HCT116 (cell line): Measurements from ENCODE around the gene SEMA4C. TPM values are rescaled to one million over a fixed set of nuclear protein-coding genes. Genes with fewer than 3 reads are reported as not detected.

Source experiments
- ATAC-seq: fragments of 200-7000 bp; cut with Tn5 transposase; 2 replicates; pipeline ENCODE4 v1.9.1; 2020; ENCODE audit warnings: mild to moderate bottlenecking, moderate library complexity
- BruUV-seq: library from RNA; stranded (reverse); fragments of 400-500 nt; replicated peaks from 2 replicates; lab custom pipeline; 2021; lab: Mats Ljungman, UMichigan
- CTCF ChIA-PET: fragments of 300-600 bp; sonication (Branson Sonifier 250); formaldehyde crosslinking; loops from one replicate; lab custom pipeline; 2021; ENCODE audit warnings: antibody characterized with exemption; lab: Charles Lee
- POLR2A ChIA-PET: fragments of 300-600, 350-600 bp; sonication (Branson Sonifier 250); formaldehyde crosslinking; loops from one replicate; lab custom pipeline; 2021; ENCODE audit warnings: antibody characterized with exemption; lab: Charles Lee
- RAD21 ChIA-PET, 2 experiments: fragments of 300-600 bp; sonication (Branson Sonifier 250); formaldehyde crosslinking; loops; one replicate each; lab custom pipeline; 2023; ENCODE audit warnings: low total read pairs in 2 of 2; ENCODE audit not compliant: uncharacterized antibody in 2 of 2, unreplicated experiment in 2 of 2, low non-redundant PET in 1 of 2; lab: Charles Lee
- DNase-seq: peaks from one replicate; pipeline ENCODE4 v3.0.0-alpha.2; 2010; ENCODE audit warnings: low read depth, low spot score
- H2AFZ ChIP-seq: fragments of 200-600 bp; shearing (Covaris generic), sonication (generic); 2 replicates; pipeline ENCODE4 v1.6.1; 2017; ENCODE audit warnings: low read depth, mixed run types, mixed read lengths, antibody characterized with exemption, low read length; ENCODE audit not compliant: poor library complexity, severe bottlenecking
- H3K27ac ChIP-seq: 2 replicates; pipeline ENCODE4 v1.5.1; 2012; ENCODE audit warnings: low read depth, low read length
- H3K27me3 ChIP-seq: fragments of 200-600 bp; sonication (generic); 2 replicates; pipeline ENCODE4 v1.6.1; 2016; ENCODE audit warnings: mixed run types, low read length, mixed read lengths; ENCODE audit not compliant: insufficient read depth
- H3K36me3 ChIP-seq, 2 experiments: fragments of 200-500 bp in 1 of 2; fragments of 200-600 bp in 1 of 2; sonication (Bioruptor generic) in 1 of 2; sonication (generic) in 1 of 2; 2 replicates each; pipeline versions ENCODE4 v1.5.1 to v1.6.1; 2014 to 2016; ENCODE audit warnings: low read length in 2 of 2, inconsistent platforms in 1 of 2, mixed read lengths in 1 of 2, mixed run types in 1 of 2; ENCODE audit not compliant: insufficient read depth in 2 of 2, control insufficient read depth in 1 of 2
- H3K4me1 ChIP-seq, 2 experiments: fragments of 200-600 bp in 1 of 2; sonication (generic) in 1 of 2; 2 replicates each; pipeline versions ENCODE4 v1.5.1 to v1.6.1; 2012 to 2017; ENCODE audit warnings: low read length in 2 of 2, inconsistent platforms in 1 of 2, mild to moderate bottlenecking in 1 of 2, mixed read lengths in 1 of 2, mixed run types in 1 of 2, moderate library complexity in 1 of 2; ENCODE audit not compliant: insufficient read depth in 2 of 2, control insufficient read depth in 1 of 2
- H3K4me2 ChIP-seq: fragments of 200-600 bp; sonication (generic); 2 replicates; pipeline ENCODE4 v1.6.1; 2017; ENCODE audit warnings: mixed run types, low read length, mixed read lengths
- H3K4me3 ChIP-seq, 2 experiments: fragments of 200-600 bp in 1 of 2; sonication (generic) in 1 of 2; replicated peaks in 1 of 2; 2 replicates each; pipeline ENCODE4 v1.5.1; 2011 to 2016; ENCODE audit warnings: low read length in 2 of 2, control low read depth in 1 of 2, low read depth in 1 of 2, mild to moderate bottlenecking in 1 of 2, mixed read lengths in 1 of 2, mixed run types in 1 of 2
- H3K79me2 ChIP-seq: fragments of 200-600 bp; sonication (generic); 2 replicates; pipeline ENCODE4 v1.6.1; 2017; ENCODE audit warnings: mild to moderate bottlenecking, mixed run types, low read length, moderate library complexity, mixed read lengths; ENCODE audit not compliant: insufficient read depth
- H3K9ac ChIP-seq: fragments of 200-600 bp; sonication (generic); 2 replicates; pipeline ENCODE4 v1.6.1; 2016; ENCODE audit warnings: low read length, mixed read lengths
- H3K9me2 ChIP-seq: fragments of 200-600 bp; sonication (generic), shearing (Covaris generic); 2 replicates; pipeline ENCODE4 v1.6.1; 2017; ENCODE audit warnings: mixed run types, mild to moderate bottlenecking, moderate library complexity; ENCODE audit not compliant: insufficient read depth
- H3K9me3 ChIP-seq, 2 experiments: fragments of 200-500 bp in 1 of 2; fragments of 200-600 bp in 1 of 2; sonication (Bioruptor generic) in 1 of 2; sonication (generic) in 1 of 2; 2 replicates each; pipeline ENCODE4 v1.6.1; 2014 to 2017; ENCODE audit warnings: low read length in 2 of 2, mixed read lengths in 2 of 2, inconsistent platforms in 1 of 2, low read depth in 1 of 2, mild to moderate bottlenecking in 1 of 2, mixed run types in 1 of 2, moderate library complexity in 1 of 2; ENCODE audit not compliant: control insufficient read depth in 1 of 2, insufficient read depth in 1 of 2
- H4K20me1 ChIP-seq: fragments of 200-600 bp; sonication (generic), shearing (Covaris generic); 2 replicates; pipeline ENCODE4 v1.6.1; 2017; ENCODE audit warnings: mixed run types, mild to moderate bottlenecking, moderate library complexity; ENCODE audit not compliant: insufficient read depth
- ATF3 ChIP-seq: IDR thresholded peaks from 2 replicates; pipeline ENCODE4 v1.6.1; 2012
- CBX3 ChIP-seq: IDR thresholded peaks from 2 replicates; pipeline ENCODE4 v1.6.1; 2012; ENCODE audit warnings: low read depth
- CTCF ChIP-seq, 3 experiments: fragments of 200-600 bp in 1 of 3; sonication (generic) in 1 of 3; IDR thresholded peaks in 2 of 3; conservative IDR thresholded peaks in 1 of 3; 2 replicates each; pipeline ENCODE4 v1.5.1; 2012 to 2017; ENCODE audit warnings: low read depth in 2 of 3, low read length in 2 of 3, antibody characterized with exemption in 1 of 3, borderline replicate concordance in 1 of 3, control low read depth in 1 of 3, mild to moderate bottlenecking in 1 of 3, mixed read lengths in 1 of 3, mixed run types in 1 of 3, moderate library complexity in 1 of 3; ENCODE audit not compliant: insufficient read depth in 1 of 3
- EGR1 ChIP-seq: IDR thresholded peaks from 2 replicates; pipeline ENCODE4 v1.6.1; 2012; ENCODE audit warnings: low read depth
- ELF1 ChIP-seq: IDR thresholded peaks from 2 replicates; pipeline ENCODE4 v1.6.1; 2012; ENCODE audit warnings: low read depth, borderline replicate concordance
- FOSL1 ChIP-seq: IDR thresholded peaks from 2 replicates; pipeline ENCODE4 v1.6.1; 2012; ENCODE audit warnings: low read depth
- JUND ChIP-seq: IDR thresholded peaks from 2 replicates; pipeline ENCODE4 v1.6.1; 2012
- MAX ChIP-seq: IDR thresholded peaks from 2 replicates; pipeline ENCODE4 v1.6.1; 2012
- SIN3A ChIP-seq: IDR thresholded peaks from 2 replicates; pipeline ENCODE4 v1.6.1; 2012; ENCODE audit warnings: low read depth
- SP1 ChIP-seq: IDR thresholded peaks from 2 replicates; pipeline ENCODE4 v1.6.1; 2012; ENCODE audit warnings: low read depth
- SRF ChIP-seq: IDR thresholded peaks from 2 replicates; pipeline ENCODE4 v1.6.1; 2012; ENCODE audit warnings: low read depth
- TCF7L2 ChIP-seq: IDR thresholded peaks from 2 replicates; pipeline ENCODE4 v1.7.0; 2011; ENCODE audit warnings: borderline replicate concordance, inconsistent platforms; ENCODE audit not compliant: insufficient read depth, insufficient read length; ENCODE audit errors: extremely low read depth
- YY1 ChIP-seq: IDR thresholded peaks from 2 replicates; pipeline ENCODE4 v1.6.1; 2011; ENCODE audit warnings: low read length, low read depth, moderate library complexity, mild to moderate bottlenecking; ENCODE audit not compliant: insufficient replicate concordance; ENCODE audit errors: extremely low read depth
- intact Hi-C: fragments of 100-400 bp; cut with micrococcal nuclease; formaldehyde crosslinking; loops from 2 replicates; pipeline ENCODE4 v1.10.0; 2022
- total RNA-seq: library from RNA; stranded (reverse); gene quantifications from one replicate; pipeline ENCODE4 v1.2.1, GENCODE V29; 2021; ENCODE audit not compliant: unreplicated experiment

The SEMA4C gene
- total RNA-seq, 1 experiment from 2014 or later = 25.4 TPM

- POLR2A ChIA-PET = no interaction called here
- TF ChIP-seq TCF7L2 = no peak
- no peak for TF ChIP-seq CBX3
- no peak for TF ChIP-seq SP1
- TF ChIP-seq JUND = no peak
- no peak for TF ChIP-seq SRF
- TF ChIP-seq ATF3 = no peak
- TF ChIP-seq SIN3A = no peak
- no peak for TF ChIP-seq EGR1
- TF ChIP-seq CTCF (IDR thresholded peaks at IDR 0.05 in 2 of 3, conservative IDR thresholded peaks at IDR 0.05 in 1 of 3; ENCODE audit: borderline replicate concordance in 1 of 3, insufficient read depth in 1 of 3, low read depth in 2 of 3, low read length in 2 of 3) = no peak
- no peak for TF ChIP-seq ELF1
- TF ChIP-seq FOSL1 = no peak
- TF ChIP-seq YY1 = no peak
- TF ChIP-seq MAX = no peak
- TF ChIP-seq, all 23 proteins: peak for 0
- Histone ChIP-seq H3K4me3 (no peak overlapping the region), H3K4me1 (peaks cover 13 to 23% of the 10 kb centered on the region in 2 experiments; a peak in 3 of 4 replicates), H3K36me3 (no peaks in the 10 kb centered on the region), H3K9ac (no peak overlapping the region), H2AFZ (no peak overlapping the region), H4K20me1 (no peaks in the 10 kb centered on the region), H3K9me2 (no peaks in the 10 kb centered on the region), H3K4me2 (no peak overlapping the region), H3K27me3 (no peaks in the 10 kb centered on the region), H3K79me2 (no peaks in the 10 kb centered on the region), H3K9me3 (no peaks in the 10 kb centered on the region), H3K27ac (no peak overlapping the region)
- BruUV-seq = no TSS peak
- ATAC-seq = no peak
- ChIA-PET RAD21 (no interaction called here), CTCF (no interaction called here)
- intact Hi-C loops = no loop called here
- DNase-seq = no peak
Observed at GRCh38 chr2:96893289-96894150, 23.6 kb upstream of the SEMA4C start.
